ENCODE measurements around the gene HNRNPUL2. TPM values are rescaled to one million over a fixed set of nuclear protein-coding genes. Genes with fewer than 3 reads are reported as not detected.

The HNRNPUL2 gene
- total and polyA plus RNA-seq, 10 of the 15 experiments (the other 5 are each of a cell fraction or from before 2014, with no cell fraction given): 1.6 to 72.2 (median 14.9) TPM

GRCh38 chr11:62709247-62710000, 17.8 kb downstream of the HNRNPUL2 start (continued):
- TF ChIP-seq MYB (IDR thresholded peaks at IDR 0.05; ENCODE audit: borderline replicate concordance, low read depth, low read length): no peak
- peak; percentile 79 for TF ChIP-seq CREB1 (IDR thresholded peaks at IDR 0.05; ENCODE audit: low read depth)
- peak; percentile 62 for TF ChIP-seq SMAD5 (IDR thresholded peaks at IDR 0.05; ENCODE audit: low read depth)
- no peak for TF ChIP-seq NFIC (IDR thresholded peaks at IDR 0.05; ENCODE audit: low read depth, low read length)
- TF ChIP-seq, protein P1, sequence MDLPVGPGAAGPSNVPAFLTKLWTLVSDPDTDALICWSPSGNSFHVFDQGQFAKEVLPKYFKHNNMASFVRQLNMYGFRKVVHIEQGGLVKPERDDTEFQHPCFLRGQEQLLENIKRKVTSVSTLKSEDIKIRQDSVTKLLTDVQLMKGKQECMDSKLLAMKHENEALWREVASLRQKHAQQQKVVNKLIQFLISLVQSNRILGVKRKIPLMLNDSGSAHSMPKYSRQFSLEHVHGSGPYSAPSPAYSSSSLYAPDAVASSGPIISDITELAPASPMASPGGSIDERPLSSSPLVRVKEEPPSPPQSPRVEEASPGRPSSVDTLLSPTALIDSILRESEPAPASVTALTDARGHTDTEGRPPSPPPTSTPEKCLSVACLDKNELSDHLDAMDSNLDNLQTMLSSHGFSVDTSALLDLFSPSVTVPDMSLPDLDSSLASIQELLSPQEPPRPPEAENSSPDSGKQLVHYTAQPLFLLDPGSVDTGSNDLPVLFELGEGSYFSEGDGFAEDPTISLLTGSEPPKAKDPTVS (IDR thresholded peaks at IDR 0.05; ENCODE audit: low read depth, low read length): peak; percentile 37; the same call in 1 of the 2 replicates
- no peak for TF ChIP-seq KDM1A (IDR thresholded peaks at IDR 0.05; ENCODE audit: borderline replicate concordance)
- TF ChIP-seq HDGF (IDR thresholded peaks at IDR 0.05): peak; percentile 88
- TF ChIP-seq LARP7 (IDR thresholded peaks at IDR 0.05): 0 out of 2 replicates have a peak, but pooled peaks have one; percentile 44
- 0 out of 2 replicates have a peak, but pooled peaks have one; percentile 27 for TF ChIP-seq CBX5 (IDR thresholded peaks at IDR 0.05; ENCODE audit: low read depth)
- TF ChIP-seq, protein P2, sequence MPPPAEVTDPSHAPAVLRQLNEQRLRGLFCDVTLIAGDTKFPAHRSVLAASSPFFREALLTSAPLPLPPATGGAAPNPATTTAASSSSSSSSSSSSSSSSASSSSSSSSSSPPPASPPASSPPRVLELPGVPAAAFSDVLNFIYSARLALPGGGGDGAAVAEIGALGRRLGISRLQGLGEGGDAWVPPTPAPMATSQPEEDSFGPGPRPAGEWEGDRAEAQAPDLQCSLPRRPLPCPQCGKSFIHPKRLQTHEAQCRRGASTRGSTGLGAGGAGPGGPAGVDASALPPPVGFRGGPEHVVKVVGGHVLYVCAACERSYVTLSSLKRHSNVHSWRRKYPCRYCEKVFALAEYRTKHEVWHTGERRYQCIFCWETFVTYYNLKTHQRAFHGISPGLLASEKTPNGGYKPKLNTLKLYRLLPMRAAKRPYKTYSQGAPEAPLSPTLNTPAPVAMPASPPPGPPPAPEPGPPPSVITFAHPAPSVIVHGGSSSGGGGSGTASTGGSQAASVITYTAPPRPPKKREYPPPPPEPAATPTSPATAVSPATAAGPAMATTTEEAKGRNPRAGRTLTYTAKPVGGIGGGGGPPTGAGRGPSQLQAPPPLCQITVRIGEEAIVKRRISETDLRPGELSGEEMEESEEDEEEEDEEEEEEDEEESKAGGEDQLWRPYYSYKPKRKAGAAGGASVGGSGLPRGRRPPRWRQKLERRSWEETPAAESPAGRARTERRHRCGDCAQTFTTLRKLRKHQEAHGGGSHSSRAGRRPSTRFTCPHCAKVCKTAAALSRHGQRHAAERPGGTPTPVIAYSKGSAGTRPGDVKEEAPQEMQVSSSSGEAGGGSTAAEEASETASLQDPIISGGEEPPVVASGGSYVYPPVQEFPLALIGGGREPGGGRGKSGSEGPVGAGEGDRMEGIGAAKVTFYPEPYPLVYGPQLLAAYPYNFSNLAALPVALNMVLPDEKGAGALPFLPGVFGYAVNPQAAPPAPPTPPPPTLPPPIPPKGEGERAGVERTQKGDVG (CRISPR knock-in tag; IDR thresholded peaks at IDR 0.05): no peak
- TF ChIP-seq HDAC2 (IDR thresholded peaks at IDR 0.05): no peak
- TF ChIP-seq GABPA (IDR thresholded peaks at IDR 0.05; ENCODE audit: low read depth): peak; percentile 81
- 0 out of 2 replicates have a peak, but pooled peaks have one; percentile 9 for TF ChIP-seq MTA2 (IDR thresholded peaks at IDR 0.05; ENCODE audit: low read depth)
- TF ChIP-seq, protein P3, sequence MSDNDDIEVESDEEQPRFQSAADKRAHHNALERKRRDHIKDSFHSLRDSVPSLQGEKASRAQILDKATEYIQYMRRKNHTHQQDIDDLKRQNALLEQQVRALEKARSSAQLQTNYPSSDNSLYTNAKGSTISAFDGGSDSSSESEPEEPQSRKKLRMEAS (IDR thresholded peaks at IDR 0.05; ENCODE audit: low read depth, low read length): peak; percentile 76
- TF ChIP-seq TARDBP (IDR thresholded peaks at IDR 0.05; ENCODE audit: borderline replicate concordance): peak; percentile 83; the same call in 1 of the 2 replicates
- TF ChIP-seq KLF5 (IDR thresholded peaks at IDR 0.05; ENCODE audit: partially characterized antibody): peak; percentile 63
- peak; percentile 100 for TF ChIP-seq RCOR1 (conservative IDR thresholded peaks at IDR 0.05; ENCODE audit: low read depth, low read length)
- peak; percentile 51; the same call in 1 of the 2 replicates for TF ChIP-seq IRF3 (IDR thresholded peaks at IDR 0.05)
- peak; percentile 67 for TF ChIP-seq MLLT1 (IDR thresholded peaks at IDR 0.05)
- no peak for TF ChIP-seq BRCA1 (IDR thresholded peaks at IDR 0.05; ENCODE audit: low read depth, low read length)

All from GM12878 (cell line).